Measurements from ENCODE around the gene ZFP36.
"Not testable (repeated sequence)": the region's sequence is repeated elsewhere in the genome, so short reads cannot be mapped to it uniquely, and the experiment has no call there.

Gene ZFP36, protein sequence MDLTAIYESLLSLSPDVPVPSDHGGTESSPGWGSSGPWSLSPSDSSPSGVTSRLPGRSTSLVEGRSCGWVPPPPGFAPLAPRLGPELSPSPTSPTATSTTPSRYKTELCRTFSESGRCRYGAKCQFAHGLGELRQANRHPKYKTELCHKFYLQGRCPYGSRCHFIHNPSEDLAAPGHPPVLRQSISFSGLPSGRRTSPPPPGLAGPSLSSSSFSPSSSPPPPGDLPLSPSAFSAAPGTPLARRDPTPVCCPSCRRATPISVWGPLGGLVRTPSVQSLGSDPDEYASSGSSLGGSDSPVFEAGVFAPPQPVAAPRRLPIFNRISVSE

DNA sequence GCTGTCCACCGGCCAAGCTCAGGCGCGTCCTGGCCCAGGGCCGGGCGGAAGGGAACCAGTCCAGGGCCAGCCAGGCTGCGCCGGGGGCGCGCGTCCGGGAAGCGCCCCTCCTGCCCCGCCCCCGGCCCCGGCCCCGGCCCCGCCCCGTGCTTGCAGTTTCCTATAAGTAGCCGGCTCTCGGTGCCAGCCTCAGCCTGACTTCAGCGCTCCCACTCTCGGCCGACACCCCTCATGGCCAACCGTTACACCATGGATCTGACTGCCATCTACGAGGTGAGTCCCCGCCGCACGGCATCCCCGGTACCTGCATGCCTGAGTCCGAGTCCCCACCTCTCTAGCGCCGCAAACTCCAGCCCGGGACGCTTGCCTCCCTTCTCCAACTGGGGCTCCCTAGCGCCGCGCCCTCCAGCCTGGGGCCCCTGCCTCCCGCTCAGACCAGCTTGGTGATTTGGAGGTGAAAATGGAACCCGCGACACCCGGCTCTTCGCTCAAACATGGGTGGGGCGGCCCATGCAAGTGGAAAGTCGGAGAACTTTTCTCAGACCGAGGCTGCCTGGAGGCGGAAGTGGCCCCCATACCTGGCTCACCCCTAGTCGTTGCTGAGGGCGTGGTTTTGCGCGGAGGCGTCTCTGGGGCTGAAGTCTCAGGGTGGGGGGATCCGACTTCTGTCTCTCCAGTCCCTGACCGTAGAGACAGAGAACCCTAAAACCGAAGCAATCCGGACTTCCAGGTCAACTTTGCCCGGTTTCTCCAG is at the start of gene ZFP36:
Gene ZFP36, plus strand, starts transcription at position 192 of the 754 bp plus-strand sequence. Its CDS starts 58 bp downstream, at position 250.
- DNase-seq: peak; percentile 87 to 88

DNA sequence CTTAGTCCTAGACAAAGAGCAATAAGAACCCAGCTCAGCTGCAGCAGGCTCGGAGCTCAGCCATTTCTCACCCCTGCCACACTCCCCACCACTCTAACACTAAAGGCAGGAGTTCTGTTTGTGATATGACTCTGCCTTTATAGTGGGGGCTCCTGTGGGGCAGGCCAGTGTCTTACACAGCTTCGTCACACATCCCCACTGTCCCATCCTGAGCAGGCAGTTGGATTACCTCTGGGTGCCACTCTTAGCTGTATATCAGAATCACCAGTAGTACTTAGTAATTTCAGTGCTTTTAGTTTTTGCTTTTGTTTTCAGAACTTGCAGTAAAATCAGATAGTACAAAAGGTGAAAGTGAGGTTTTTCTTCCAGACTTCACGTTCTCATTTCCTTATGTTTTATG is 47.6 kb upstream of the ZFP36 start:
- DNase-seq: no peak

DNA sequence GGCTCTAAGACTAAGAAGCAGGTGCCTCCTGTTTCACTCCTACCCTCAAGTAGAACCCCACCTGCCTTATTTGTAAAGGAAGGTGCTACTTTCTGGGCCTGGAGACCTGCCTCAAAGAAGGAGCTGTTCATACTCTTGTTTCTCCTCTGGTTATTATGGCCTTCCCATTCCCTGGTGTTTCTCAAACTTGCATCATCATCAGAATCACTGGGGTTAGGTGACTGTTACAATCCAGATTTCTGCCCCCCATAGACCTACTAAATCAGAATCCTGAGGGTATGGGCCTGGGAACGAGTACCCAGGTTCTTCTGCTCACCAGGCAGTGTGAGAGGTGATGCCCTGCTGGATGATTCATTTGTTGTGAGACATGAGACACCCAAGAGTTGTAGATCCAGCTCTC is 46.0 kb upstream of the ZFP36 start:
- DNase-seq: no peak

DNA sequence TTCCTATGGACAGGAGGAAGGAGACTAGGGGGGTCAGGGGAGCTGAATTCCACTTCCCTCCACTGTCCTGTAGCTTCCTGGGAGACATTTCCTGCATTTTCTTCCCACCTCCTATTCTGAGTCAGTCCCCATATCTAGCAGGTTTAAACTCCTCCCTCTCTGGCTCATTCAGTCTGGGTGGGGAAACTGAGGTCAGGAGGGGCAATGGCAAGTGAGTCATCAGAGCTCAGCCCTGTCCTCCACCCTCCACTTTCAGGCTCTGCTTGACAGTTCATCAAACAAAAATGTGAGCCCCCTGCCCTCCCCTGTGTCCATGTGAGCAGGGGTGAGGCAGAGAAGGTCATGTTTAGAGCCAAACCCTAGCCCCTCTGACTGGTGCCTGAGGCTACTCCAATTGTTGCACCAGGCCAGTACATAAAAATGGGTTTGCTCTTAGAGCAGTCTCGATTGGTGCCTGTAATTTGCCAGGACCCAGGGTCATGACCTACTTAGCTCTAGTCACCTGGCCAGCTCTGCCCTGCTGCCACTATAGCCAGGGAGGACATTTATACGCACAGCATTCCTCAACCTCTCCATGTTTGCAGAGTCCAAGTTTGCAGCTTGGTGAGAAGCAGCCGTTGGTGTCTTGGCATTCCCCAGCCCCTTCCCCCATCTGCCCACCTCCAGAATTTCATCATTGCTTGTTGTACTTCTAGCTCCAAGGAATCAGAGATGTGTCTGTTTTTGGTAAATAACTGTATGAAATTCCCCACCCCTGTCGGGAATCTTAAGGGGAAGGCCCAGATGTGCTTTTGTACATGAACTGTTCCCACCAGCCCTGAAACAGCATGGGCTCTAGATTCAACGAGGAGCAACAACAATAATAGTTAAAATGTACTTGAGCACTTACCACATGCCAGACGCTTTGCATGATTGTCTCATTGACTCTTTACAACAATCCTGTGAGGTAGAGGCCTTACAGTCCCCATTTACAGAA is 43.7 kb upstream of the ZFP36 start:
- DNase-seq: no peak

DNA sequence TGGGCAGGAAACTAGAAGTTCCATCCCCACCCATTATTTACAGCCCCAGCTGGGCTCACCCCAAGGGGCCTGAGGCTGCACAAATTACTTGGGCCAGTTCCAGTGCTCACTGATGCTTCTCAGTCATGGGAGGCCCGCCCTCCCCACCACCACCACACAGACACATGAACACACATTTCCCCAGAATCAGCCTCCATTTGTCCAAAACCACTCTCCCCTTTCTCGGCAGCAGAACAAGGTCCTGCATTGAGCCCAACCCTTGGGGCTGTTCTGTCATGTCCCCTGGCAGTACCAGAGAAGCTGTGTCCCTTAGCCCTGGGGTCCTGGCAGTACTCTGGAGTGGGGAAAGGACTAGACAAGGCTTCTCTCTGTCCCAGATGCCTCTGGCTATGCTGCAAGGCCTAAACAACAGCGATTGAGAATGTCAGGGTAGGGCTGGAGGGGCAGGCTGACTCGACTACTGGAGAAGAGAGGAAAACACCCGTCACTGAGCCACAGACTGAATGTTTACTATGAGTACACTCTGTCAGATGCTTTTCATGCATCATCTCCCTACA is 42.7 kb upstream of the ZFP36 start:
- no peak for DNase-seq

DNA sequence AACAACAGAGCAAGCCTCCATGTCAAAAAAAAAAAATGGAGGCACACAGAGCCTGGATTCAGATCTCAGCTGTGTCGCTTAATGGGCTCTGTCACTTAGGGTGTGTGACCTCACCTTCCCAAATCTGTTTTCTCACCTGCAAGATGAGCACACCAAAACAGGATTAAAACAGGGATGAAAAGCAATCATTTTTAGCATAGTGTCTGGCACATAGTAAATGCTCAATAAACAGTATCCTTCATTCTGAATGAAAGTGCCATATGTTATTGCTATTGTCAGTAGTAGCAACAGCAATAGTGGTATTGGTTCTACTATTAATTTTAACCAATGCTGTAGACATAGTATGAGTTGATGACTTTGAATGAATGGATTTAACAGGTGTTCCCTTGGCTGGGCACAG is 41.1 kb upstream of the ZFP36 start:
- DNase-seq: no peak

DNA sequence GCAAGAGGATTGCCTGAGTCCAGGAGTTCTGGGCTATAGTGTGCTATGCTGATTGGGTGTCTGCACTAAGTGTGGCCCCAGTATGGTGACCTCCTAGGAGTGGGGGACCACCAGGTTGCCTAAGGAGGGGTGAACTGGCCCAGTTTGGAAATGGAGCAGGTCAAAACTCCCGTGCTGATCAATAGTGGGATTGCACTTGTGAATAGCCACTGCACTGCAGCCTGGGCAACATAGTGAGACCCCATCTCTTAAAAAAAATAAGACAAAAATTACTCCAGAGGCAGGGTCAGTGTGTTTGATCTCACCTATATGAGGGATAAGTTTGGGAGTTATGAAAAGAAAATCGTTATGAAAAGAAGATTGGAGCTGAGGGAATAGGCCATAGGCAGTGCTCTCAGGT is 37.4 kb upstream of the ZFP36 start:
- no peak for DNase-seq

DNA sequence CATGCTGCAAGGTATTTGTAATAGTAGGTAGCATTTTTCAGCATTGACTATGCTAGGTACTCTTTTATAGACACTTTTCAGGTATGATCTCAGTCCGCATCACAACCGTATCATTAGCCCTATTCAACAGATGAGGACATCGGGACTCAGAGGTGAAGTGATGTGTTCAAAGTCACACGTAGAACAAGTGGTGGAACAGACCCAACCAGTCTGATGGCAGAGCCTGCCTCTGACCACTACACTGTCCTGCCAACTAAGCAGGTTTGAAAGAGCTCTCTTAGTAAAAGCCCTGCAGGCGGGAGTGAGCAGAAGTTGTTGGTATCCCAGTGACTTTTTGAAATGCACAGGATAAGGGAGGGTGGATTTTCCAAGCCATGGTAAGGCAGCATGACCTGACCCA is 35.9 kb upstream of the ZFP36 start:
- DNase-seq: no peak

DNA sequence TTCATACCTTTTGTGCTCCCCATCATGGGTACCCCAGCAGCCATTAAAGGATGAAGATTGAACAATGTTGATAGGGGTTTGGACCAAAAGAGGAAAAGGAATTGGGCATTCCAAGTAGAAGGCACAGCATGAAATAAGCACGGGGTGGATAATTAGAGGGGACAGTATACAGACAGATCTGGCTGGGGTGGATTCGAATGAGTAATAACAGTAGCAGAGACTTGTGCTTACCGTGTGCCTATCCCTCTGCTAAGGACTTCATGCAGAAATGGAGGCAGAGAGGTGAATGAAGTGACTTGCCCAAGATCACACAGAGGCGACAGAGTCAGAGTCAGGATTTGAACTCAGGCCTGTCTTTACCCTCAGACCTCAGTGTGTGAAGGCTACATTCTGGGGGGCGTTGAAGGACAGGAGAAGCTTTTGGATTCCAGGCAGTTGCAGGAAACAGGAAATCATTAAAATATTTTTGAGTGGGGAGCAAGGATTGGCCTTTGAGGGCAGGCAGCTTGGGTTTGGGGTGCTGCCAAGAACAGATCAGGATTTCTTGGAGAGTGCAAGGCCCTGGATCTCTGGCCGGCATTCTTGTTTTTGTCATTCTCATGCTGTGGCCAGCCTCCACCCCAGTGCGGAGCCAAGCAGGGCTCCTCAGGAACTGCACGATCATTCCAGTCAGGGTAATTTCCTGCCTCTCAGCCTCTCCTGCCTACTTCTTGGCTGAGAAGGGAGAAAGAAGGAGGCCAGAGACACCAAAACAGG is 34.4 kb upstream of the ZFP36 start:
- no peak for DNase-seq

DNA sequence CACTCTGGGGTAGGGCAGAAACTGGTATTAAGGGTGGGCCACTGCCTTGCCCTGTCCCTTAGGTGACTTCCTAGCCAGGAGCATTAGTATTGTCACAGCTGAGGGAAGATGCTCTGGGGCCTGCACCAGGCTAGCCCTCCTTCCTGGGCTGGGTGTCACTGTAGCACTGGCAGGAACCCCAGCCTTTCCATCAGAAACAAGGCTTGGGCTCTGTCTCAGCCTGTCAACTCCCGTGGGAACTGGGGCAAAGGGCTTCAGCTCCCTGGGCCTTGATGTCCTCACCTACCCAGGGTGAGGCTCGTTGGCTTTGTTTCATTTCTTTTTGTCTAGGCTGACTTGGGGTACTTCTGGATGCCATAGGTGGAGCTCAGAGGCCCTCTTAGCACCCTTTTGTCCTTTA is 33.7 kb upstream of the ZFP36 start:
- no peak for DNase-seq

DNA sequence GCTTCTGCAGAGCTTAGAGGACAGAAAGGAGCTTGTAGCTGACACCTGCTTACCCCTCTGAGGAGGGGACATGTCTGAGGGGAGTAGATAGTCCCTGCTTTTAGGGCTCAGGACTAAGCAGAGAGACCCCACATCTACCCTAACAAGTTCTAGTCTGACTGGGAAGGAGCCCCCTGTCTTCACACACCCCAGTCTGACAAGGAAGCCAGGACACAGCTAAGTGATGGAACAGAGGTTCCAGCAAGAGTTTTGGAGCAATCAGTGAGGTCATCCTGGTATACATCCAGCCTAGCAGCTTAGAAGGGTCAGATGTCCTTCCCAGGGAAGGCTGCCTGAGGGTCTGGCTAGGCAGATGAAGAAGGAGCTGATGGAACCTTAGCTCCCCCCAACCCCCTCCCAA is 30.7 kb upstream of the ZFP36 start:
- DNase-seq: no peak

DNA sequence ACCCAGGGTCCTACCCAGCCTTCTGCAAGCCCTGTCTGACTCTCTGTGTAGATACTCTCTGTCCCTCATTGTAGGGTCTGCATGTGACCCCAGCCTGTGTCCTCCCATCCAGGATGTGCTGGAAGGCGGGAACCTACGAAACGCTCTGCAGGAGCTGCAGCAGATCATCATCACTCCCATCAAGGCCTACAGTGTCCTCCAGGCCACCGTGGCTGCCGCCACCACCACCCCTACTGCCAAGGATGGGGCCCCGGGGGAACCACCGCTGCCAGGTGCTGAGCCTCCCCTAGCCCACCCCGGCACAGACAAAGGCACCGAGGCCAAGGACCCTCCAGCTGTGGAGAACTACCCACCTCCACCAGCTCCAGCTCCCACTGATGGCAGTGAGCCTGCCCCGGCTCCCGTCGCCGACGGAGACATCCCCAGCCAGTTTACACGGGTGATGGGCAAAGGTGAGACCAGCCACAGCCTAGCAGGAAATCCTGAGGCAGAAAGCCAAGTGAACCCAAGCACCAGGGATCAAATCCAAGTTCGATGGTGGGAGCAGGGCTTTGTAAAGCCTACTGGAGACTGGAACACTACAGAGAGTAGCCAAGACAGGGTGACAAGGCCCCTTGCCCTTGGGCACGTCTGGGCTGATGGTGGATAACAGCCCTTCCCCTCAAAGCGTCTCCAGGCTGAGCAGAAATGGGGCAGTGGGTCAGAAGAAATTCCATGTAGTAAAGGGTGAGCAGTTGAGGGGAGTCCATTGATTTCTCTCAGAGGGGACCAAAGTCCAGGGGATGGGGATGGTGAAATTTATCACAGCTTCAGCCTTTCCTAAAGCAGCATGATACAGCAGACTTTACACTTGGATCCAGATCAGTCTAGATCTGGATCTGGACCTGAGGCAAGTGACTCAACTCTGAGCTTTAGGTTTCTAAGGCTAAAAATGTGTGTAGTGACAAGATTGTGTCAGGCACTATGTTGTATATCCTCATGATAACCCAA is 29.0 kb upstream of the ZFP36 start:
- DNase-seq: no peak

DNA sequence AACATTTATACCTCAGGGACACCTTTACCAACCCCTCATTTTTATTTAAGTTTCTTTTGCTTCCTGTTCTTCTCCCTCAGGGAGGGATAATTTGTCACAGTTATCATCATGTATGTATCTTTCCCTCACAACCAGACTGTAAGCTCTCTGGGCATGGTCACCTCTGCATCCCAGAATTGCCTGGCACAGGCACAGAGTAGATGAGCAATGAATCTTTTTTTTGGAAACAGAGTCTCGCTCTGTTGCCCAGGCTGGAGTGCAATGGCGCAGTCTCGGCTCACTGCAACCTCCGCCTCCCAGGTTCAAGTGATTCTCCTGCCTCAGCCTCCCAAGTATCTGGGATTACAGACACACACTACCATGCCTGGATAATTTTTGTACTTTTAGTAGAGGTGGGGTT is 27.3 kb upstream of the ZFP36 start:
- not testable (repeated sequence) for DNase-seq

DNA sequence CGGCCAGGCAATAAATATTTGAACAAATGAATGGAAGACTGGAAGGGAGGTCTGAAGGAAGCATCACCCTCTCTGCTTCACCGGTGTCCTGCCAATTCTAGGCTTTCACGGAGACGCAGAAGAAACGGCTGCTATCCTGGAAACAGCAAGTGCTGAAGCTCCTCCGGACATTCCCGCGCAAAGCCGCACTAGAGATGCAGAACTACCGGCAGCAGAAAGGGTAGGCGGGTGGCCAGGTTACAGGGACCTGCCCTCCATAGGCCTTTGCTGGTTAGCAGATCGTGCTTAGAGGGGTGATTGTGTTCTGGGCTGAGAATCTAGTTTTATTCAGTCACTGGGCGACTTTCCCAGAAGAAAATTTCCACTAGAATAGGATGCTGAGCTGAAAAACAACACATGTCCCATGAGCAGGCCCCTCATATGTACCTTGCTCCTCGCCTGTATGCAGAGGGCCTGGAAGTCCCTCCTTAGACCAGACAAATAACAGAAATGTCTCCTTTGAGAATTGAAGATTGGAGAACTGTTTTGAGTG is 26.7 kb upstream of the ZFP36 start:
- no peak for DNase-seq

DNA sequence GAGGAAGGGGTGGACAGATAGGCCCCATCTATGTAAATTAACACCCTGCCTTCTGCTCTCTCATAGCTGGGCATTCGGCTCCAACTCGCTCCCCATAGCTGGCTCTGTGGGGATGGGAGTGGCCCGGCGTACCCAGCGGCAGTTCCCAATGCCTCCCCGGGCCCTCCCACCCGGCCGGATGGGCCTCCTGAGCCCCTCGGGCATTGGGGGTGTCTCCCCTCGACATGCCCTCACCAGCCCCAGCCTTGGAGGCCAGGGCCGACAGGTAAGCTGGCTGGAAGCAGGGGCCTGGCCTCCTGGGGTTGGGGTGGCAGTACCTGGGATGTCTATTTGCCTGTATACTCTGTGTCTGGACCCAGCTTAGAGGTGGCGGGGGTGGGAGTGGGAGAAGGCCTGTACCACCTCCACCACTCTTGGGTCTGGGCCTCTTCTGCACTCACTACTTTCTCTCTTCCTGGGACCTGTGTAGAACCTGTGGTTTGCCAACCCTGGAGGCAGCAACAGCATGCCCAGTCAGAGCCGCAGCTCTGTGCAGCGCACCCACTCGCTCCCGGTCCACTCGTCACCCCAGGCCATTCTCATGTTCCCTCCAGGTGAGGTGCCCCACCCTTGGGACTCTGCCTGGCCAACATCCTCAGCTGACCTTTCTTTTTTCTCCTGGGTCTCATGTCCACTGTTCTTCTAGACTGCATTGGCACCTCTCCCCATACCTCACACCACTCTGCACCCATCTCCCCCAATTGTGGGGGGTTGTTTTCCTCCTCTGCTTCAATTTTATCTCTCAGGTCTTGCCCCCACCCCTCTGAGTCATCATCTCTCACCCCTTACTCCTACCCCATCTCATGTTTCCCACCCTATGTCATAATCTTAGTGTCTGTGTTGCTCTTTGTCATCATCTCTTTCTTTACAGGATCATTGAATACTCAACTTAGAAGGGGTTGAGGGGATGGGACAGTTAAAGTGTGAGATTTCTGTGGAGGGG is 25.8 kb upstream of the ZFP36 start:
- DNase-seq: no peak

DNA sequence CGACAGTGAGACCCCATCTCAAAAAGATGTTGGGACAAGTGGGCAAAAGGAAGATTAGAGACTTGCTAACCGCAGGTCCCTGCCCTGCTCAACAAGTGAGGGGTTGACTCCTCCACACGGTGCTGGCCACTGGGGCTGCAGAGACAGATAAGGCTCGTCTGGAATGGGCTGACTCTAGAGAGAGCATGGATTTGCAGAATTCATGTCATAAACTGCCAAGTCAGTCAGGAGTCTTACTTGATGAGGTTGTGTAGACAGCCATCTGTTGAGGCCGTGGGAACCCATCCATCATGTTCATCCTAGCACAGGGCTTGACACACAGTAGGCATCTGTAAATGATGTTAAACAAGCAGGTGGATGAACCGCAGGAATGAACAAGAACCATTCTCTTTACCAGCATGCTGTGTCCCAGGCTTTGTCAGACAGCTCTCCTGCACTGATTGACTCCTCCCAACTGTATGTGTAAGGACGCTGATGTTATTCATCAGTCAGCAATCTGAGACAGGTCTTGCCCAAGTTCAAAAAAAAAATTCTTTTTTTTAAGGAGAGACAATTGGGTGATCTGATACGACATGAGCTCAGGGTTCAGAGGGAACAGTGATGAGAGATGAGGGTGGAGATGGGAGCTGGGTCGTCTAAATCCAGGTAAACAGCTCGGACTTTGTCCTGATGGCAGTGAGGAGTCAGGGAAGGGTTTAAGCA is 24.6 kb upstream of the ZFP36 start:
- DNase-seq: no peak

DNA sequence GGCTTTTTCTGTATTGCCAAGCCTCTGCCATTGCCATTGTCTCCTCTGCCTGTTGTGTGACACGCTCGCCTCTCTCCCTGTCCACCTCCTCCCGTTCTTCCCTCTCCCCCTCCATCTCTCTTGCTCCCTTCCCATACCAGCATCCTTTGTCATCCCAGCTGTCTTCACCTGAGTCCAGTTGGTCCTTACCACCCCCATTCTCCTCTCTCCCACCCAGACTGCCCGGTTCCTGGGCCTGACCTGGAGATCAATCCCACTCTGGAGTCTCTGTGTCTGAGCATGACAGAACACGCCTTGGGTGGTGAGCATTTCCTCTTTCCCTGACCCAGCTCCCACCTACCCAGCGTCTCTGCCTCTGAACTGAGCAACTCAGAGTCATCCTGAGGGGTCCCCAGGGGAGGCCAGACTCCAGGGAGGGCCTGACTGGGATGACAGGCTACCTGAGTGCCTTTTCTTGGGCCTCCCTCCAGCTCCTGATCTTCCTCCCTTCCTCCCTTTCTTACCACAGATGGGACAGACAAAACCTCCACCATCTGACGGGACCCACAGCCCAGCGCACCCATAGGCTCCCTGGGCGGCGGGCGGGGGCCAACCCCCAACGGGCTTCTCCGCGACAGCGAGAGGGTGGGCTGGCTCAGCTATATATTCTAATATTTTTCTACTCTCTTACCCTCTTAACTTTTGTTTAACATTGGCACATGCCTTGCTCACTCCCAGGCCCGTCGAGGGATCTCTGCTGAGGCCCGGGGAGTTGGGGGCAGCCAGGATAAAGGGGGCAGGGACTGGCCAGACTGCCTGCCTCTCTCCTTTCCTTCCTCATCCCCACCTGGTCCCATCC is 23.4 kb upstream of the ZFP36 start:
- no peak for DNase-seq
